ENCODE results near the gene CALML6. TPM values are rescaled to one million over a fixed set of nuclear protein-coding genes. Genes with fewer than 3 reads are reported as not detected.
A peak's percentile ranks its signal among the peaks of the same experiment; 100 is the strongest.
"Not testable (repeated sequence)": the region's sequence is repeated elsewhere in the genome, so short reads cannot be mapped to it uniquely, and the experiment has no call there.

CALML6 gene
- polyA plus RNA-seq, 4 donors: 0.18 to 2.6 TPM; not detected in 2

DNA sequence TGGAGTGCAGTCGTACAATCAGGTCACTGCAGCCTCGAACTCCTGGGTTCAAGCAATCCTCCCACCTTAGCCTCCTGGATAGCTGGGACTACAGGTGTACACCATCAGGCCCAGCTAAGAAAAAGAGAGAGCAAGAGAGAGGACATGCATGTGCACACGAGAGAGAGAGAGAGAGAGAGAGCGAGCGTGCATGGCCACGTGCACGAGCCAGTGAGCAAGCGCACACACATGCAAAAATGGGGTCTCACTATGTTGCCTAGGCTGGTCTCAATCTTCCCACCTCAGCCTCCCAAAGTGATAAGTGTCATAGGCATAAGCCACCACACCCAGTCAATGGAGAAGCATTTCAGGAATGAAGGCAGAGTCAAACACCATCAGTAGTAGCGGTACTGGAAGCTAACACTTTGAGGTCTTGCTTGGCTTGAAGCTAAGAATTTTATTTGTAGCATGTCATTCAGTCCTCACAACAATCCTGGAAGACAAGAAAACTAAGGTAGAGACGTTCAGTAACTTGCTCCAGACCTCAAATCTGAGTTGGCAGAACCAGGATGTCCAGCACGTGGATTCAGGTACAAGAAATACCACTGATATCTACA is 38.6 kb upstream of the CALML6 start:
- no peaks in the 10 kb centered on the region for H3K27me3 ChIP-seq (ENCODE audit: control insufficient read depth in 3 of 3, insufficient read depth in 3 of 3, low read length in 3 of 3)
- no peaks in the 10 kb centered on the region for H3K9me3 ChIP-seq (ENCODE audit: control insufficient read depth in 2 of 2, insufficient read depth in 1 of 2, low read depth in 1 of 2, low read length in 1 of 2)
- peaks cover 3 to 29% (median 16%) of the 10 kb centered on the region in 3 donors for H3K4me1 ChIP-seq (ENCODE audit: control insufficient read depth in 3 of 3, insufficient read depth in 2 of 3, low read depth in 1 of 3, low read length in 2 of 3)
- FAIRE-seq (no peak), DNase-seq (no peak)
- peaks cover 0 to 68% (median 5%) of the 10 kb centered on the region in 3 donors for H3K36me3 ChIP-seq (ENCODE audit: control insufficient read depth in 3 of 3, insufficient read depth in 2 of 3, low read depth in 1 of 3, low read length in 3 of 3)
- no peak overlapping the region for H3K27ac ChIP-seq (ENCODE audit: low read depth in 1 of 3, low read length in 2 of 3)
- H3K4me3 ChIP-seq (ENCODE audit: low read depth in 1 of 3, low read length in 3 of 3): no peak overlapping the region
- whole genome bisulfite sequencing, 3 donors: 78 to 81% (median 78%) methylated on average over 11 of the region's 11 CpGs

DNA sequence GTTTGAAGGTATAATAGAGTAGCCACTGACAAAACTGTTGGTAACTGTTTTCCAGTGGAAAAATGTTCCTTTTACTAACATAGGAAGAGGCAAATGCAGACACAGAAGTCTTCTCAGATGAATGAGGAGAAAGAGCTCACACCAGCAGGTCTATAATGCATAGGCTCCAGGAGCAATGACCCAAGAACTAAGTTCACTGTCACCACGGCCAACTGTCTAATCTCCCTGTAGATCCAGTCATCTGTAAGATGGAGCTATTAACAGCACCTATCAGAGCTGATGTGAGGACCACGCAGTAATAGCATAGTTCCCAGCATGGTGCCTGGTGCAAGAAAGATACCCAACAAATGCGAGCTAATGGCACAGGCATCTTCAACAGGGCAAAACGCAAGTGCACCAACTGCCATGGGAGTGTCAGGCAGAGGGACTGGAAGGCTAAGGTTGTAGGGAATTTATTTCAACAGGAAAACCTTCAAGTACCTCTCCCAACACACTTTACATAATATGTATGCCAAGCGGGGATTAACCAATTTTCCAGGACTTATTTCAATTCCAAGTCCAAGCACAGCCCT is 37.1 kb upstream of the CALML6 start:
- Histone ChIP-seq H3K4me1 (ENCODE audit: control insufficient read depth in 3 of 3, insufficient read depth in 2 of 3, low read depth in 1 of 3, low read length in 2 of 3) (peaks cover 6 to 28% (median 28%) of the 10 kb centered on the region in 3 donors), H3K27me3 (ENCODE audit: control insufficient read depth in 3 of 3, insufficient read depth in 3 of 3, low read length in 3 of 3) (no peaks in the 10 kb centered on the region), H3K4me3 (ENCODE audit: low read depth in 1 of 3, low read length in 3 of 3) (no peak overlapping the region), H3K27ac (ENCODE audit: low read depth in 1 of 3, low read length in 2 of 3) (no peak overlapping the region), H3K9me3 (ENCODE audit: control insufficient read depth in 2 of 2, insufficient read depth in 1 of 2, low read depth in 1 of 2, low read length in 1 of 2) (no peaks in the 10 kb centered on the region), H3K36me3 (ENCODE audit: control insufficient read depth in 3 of 3, insufficient read depth in 2 of 3, low read depth in 1 of 3, low read length in 3 of 3) (peaks cover 0 to 63% (median 2%) of the 10 kb centered on the region in 3 donors)
- FAIRE-seq (no peak), DNase-seq (no peak)
- WGBS, 3 donors: 72 to 79% (median 76%) methylated on average over 5 of the region's 5 CpGs

DNA sequence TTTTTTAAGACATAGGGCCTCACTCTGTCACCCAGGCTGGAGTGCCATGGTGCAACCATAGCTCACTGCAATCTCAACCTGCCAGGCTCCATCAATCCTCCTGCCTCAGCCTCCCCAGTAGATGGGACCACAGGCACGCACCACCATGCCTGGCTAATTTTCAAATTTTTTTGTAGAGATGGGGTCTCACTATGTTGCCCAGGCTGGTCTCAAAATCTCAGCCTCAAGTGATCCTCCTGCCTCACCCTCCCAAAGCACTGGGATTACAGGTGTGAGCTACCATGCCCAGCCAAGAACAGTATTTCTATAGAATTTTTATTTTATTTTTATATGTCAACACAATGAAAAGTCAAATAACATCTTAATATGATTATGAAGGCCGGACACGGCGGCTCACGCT is 35.1 kb upstream of the CALML6 start:
- WGBS, 3 donors: 82 to 94% (median 86%) methylated on average over 5 of the region's 5 CpGs
- FAIRE-seq (no peak), DNase-seq (no peak)
- Histone ChIP-seq H3K4me1 (ENCODE audit: control insufficient read depth in 3 of 3, insufficient read depth in 2 of 3, low read depth in 1 of 3, low read length in 2 of 3) (peaks cover 9 to 36% (median 25%) of the 10 kb centered on the region in 3 donors), H3K9me3 (ENCODE audit: control insufficient read depth in 2 of 2, insufficient read depth in 1 of 2, low read depth in 1 of 2, low read length in 1 of 2) (no peaks in the 10 kb centered on the region), H3K27ac (ENCODE audit: low read depth in 1 of 3, low read length in 2 of 3) (no peak overlapping the region), H3K36me3 (ENCODE audit: control insufficient read depth in 3 of 3, insufficient read depth in 2 of 3, low read depth in 1 of 3, low read length in 3 of 3) (peaks cover 0 to 50% (median 2%) of the 10 kb centered on the region in 3 donors), H3K27me3 (ENCODE audit: control insufficient read depth in 3 of 3, insufficient read depth in 3 of 3, low read length in 3 of 3) (no peaks in the 10 kb centered on the region), H3K4me3 (ENCODE audit: low read depth in 1 of 3, low read length in 3 of 3) (no peak overlapping the region)

DNA sequence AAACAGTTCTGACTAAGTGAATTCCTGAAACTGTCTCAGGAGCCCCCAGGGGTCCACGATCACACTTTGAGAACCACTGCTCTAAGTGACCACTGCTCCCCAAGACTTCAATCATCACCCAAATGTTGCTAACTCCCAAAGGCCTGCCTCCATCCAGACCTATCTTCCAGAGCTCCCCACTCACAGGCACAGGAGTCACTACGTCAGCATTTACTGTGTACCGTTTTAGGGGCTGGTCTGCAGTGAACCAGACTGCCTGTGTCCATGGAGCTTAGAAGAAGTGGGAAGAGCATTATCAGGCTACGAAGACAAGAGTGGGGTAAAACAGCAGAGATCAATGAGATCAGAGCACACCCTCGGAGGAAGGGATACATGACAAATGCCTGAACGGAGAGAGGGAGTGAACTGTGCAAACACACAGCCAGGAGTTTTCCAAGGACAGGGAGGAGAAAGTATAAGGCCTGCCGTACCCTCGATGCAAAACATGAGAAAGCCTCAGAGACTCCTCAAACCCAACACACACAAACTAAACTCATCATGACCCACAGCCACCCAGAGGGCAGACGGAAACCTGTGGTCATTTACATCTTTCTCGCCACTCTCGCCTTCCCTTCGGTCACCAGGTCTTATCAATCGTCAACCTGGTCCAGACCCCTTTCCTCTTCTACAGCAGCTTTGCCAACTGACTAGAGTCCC is 34.3 kb upstream of the CALML6 start:
- no peaks in the 10 kb centered on the region for H3K9me3 ChIP-seq (ENCODE audit: control insufficient read depth in 2 of 2, insufficient read depth in 1 of 2, low read depth in 1 of 2, low read length in 1 of 2)
- H3K27me3 ChIP-seq (ENCODE audit: control insufficient read depth in 3 of 3, insufficient read depth in 3 of 3, low read length in 3 of 3): no peaks in the 10 kb centered on the region
- peak in 1 of 2 donors; percentile 48 for DNase-seq
- no peak for FAIRE-seq
- peak overlapping the region; percentile 68 to 72 (median 70) for H3K27ac ChIP-seq (ENCODE audit: low read depth in 1 of 3, low read length in 2 of 3)
- H3K4me3 ChIP-seq (ENCODE audit: low read depth in 1 of 3, low read length in 3 of 3): no peak overlapping the region
- peaks cover 9 to 36% (median 25%) of the 10 kb centered on the region in 3 donors for H3K4me1 ChIP-seq (ENCODE audit: control insufficient read depth in 3 of 3, insufficient read depth in 2 of 3, low read depth in 1 of 3, low read length in 2 of 3)
- H3K36me3 ChIP-seq (ENCODE audit: control insufficient read depth in 3 of 3, insufficient read depth in 2 of 3, low read depth in 1 of 3, low read length in 3 of 3): peaks cover 0 to 45% (median 2%) of the 10 kb centered on the region in 3 donors
- WGBS, 3 donors: 19 to 46% (median 21%) methylated on average over 13 of the region's 13 CpGs

DNA sequence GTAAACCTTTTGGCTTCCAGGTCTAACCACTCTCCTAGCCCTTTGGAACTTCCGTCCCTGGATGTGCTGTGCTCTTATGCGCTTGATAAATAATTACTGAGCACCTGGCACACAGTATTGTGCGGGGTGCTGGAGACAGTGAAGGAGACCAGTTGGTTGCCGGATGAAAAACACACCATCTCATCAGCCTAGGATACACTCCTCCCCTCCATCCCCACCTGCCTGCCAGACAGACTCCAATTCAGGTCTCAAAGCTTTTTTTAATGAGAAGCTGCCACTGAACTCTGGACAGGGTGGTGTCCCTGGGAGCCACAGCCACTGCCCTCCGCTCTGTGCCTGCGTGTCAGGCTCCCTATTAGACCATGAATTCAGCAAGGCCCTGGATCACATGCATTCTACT is 33.3 kb upstream of the CALML6 start:
- Histone ChIP-seq H3K27me3 (ENCODE audit: control insufficient read depth in 3 of 3, insufficient read depth in 3 of 3, low read length in 3 of 3) (no peaks in the 10 kb centered on the region), H3K27ac (ENCODE audit: low read depth in 1 of 3, low read length in 2 of 3) (peak overlapping the region; percentile 68 to 72 (median 70)), H3K9me3 (ENCODE audit: control insufficient read depth in 2 of 2, insufficient read depth in 1 of 2, low read depth in 1 of 2, low read length in 1 of 2) (no peaks in the 10 kb centered on the region), H3K4me1 (ENCODE audit: control insufficient read depth in 3 of 3, insufficient read depth in 2 of 3, low read depth in 1 of 3, low read length in 2 of 3) (peaks cover 9 to 36% (median 21%) of the 10 kb centered on the region in 3 donors), H3K4me3 (ENCODE audit: low read depth in 1 of 3, low read length in 3 of 3) (peak overlapping the region in 1 of 3 donors; percentile 7), H3K36me3 (ENCODE audit: control insufficient read depth in 3 of 3, insufficient read depth in 2 of 3, low read depth in 1 of 3, low read length in 3 of 3) (peaks cover 0 to 38% (median 0%) of the 10 kb centered on the region in 3 donors)
- peak; percentile 82 to 87 for DNase-seq
- no peak for FAIRE-seq
- 17 to 61% (median 35%) methylated on average over 6 of the region's 6 CpGs for WGBS, 3 donors

DNA sequence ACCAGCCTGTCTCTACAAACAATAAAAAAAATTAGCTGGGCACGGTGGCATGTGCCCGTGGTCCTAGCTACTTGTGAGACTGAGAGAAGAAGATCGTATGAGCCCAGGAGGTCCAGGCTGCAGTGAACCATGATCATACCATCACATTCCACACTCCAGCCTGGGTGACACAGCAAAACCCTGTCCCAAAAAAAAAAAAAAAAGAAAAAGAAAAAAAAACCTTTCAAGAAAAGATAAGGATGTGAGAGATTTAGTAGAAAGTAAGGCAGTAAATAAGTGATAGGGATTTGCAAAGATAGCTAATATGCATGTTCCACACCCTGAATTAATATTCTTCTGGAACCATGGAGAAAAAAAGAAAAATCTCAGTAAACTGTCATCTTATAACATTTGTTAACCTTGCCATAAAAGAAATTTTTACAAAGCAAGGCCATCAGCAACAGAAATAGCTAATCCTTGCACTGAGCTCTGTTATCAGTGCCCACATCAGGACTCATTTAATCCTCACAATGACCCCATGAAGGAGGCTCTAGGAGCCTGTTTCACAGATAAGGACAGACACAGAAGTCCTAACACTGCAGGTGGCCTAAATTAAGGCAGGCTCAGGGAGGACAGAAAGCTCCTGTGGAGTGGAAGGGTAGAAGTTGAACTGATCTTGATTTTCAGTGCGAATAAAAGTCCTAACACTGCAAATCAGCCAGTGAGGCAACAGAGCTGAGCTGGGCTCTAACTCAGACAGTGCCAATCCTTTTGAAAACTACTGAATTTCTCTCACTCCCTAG is 31.8 kb upstream of the CALML6 start:
- peaks cover 12 to 32% (median 23%) of the 10 kb centered on the region in 3 donors for H3K4me1 ChIP-seq (ENCODE audit: control insufficient read depth in 3 of 3, insufficient read depth in 2 of 3, low read depth in 1 of 3, low read length in 2 of 3)
- H3K4me3 ChIP-seq (ENCODE audit: low read depth in 1 of 3, low read length in 3 of 3): no peak overlapping the region
- peaks cover 0 to 35% (median 0%) of the 10 kb centered on the region in 3 donors for H3K36me3 ChIP-seq (ENCODE audit: control insufficient read depth in 3 of 3, insufficient read depth in 2 of 3, low read depth in 1 of 3, low read length in 3 of 3)
- H3K27me3 ChIP-seq (ENCODE audit: control insufficient read depth in 3 of 3, insufficient read depth in 3 of 3, low read length in 3 of 3): no peaks in the 10 kb centered on the region
- DNase-seq (no peak), FAIRE-seq (no peak)
- no peaks in the 10 kb centered on the region for H3K9me3 ChIP-seq (ENCODE audit: control insufficient read depth in 2 of 2, insufficient read depth in 1 of 2, low read depth in 1 of 2, low read length in 1 of 2)
- H3K27ac ChIP-seq (ENCODE audit: low read depth in 1 of 3, low read length in 2 of 3): peak overlapping the region; percentile 17 to 45 (median 34)
- 26 to 41% (median 28%) methylated on average over 4 of the region's 4 CpGs for WGBS, 3 donors

DNA sequence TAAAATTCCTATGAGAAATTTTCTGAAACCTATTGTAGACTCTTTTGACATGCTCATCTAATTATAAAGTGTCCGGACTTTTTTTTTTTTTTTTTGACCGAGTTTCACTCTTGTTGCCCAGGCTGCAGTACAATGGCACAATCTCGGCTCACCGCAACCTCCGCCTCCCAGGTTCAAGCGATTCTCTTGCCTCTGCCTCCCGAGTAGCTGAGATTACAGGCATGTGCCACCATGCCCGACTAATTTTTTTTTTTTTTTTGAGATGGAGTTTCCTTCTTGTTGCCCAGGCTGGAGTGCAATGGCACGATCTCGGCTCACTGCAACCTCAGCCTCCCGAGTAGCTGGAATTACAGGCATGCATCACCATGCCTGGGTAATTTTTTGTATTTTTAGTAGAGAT is 31.2 kb upstream of the CALML6 start:
- 51 to 67% (median 55%) methylated on average over 11 of the region's 11 CpGs for WGBS, 3 donors
- DNase-seq; H3K27me3 ChIP-seq (ENCODE audit: control insufficient read depth in 3 of 3, insufficient read depth in 3 of 3, low read length in 3 of 3); H3K27ac ChIP-seq (ENCODE audit: low read depth in 1 of 3, low read length in 2 of 3); FAIRE-seq; H3K9me3 ChIP-seq (ENCODE audit: control insufficient read depth in 2 of 2, insufficient read depth in 1 of 2, low read depth in 1 of 2, low read length in 1 of 2); H3K4me3 ChIP-seq (ENCODE audit: low read depth in 1 of 3, low read length in 3 of 3): not testable (repeated sequence)
- Histone ChIP-seq H3K36me3 (ENCODE audit: control insufficient read depth in 3 of 3, insufficient read depth in 2 of 3, low read depth in 1 of 3, low read length in 3 of 3) (peaks cover 0 to 30% (median 0%) of the 10 kb centered on the region in 3 donors), H3K4me1 (ENCODE audit: control insufficient read depth in 3 of 3, insufficient read depth in 2 of 3, low read depth in 1 of 3, low read length in 2 of 3) (peaks cover 18 to 38% (median 21%) of the 10 kb centered on the region in 3 donors)
